22Rv1 (cell line): Measurements from ENCODE around the gene TSPAN9.

Experiments used
- H3K27ac ChIP-seq: fragments of 450-650 bp; 2 replicates; pipeline ENCODE4 v1.5.1; 2017
- CTCF ChIP-seq: fragments of 450-650 bp; IDR thresholded peaks from 2 replicates; pipeline ENCODE4 v1.5.1; 2017; ENCODE audit warnings: mild to moderate bottlenecking
- ZFX ChIP-seq: fragments of 450-650 bp; IDR thresholded peaks from 2 replicates; pipeline ENCODE4 v1.6.1; 2017; ENCODE audit warnings: antibody characterized with exemption, borderline replicate concordance

The TSPAN9 gene

GRCh38 chr12:3195337-3195736, 118.2 kb downstream of the TSPAN9 start:
- TF ChIP-seq ZFX: no peak
- no peak for TF ChIP-seq CTCF
- no peak overlapping the region for H3K27ac ChIP-seq

DNA sequence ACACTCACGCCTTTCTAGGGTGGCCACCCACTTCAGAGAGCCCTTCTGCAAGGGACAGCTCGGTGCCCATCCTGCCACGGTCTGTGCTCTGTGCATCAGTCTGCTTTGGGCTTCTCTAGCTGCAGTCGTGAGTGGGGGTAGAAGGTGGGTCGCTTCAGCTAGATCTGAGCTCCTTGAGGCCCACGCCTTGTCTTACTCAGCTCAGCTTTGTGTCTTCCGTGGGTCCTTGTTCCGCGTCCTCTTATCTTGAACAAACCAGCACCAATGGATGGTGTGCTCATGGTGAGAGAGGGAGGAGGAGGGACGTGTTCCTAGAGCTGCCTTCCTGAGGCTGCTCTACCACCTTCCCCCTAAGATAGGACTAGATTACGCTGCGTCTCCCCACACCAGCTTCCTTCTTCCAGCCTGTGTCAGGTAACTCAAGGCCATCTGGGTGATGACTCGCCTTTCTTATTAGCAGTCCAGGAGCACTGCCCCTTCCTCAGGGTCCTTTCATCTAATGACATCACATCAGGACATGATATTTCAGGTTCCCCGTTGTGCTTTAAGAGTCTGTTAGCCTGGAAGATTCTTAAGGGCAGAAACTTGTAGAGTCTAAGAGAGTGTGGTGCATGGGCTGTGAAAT, 118.8 kb downstream of the TSPAN9 start:
- no peak overlapping the region for H3K27ac ChIP-seq
- TF ChIP-seq ZFX: no peak
- TF ChIP-seq CTCF: no peak

GRCh38 chr12:3196488-3196887, 119.3 kb downstream of the TSPAN9 start:
- no peak for TF ChIP-seq CTCF
- no peak for TF ChIP-seq ZFX
- no peak overlapping the region for H3K27ac ChIP-seq

DNA sequence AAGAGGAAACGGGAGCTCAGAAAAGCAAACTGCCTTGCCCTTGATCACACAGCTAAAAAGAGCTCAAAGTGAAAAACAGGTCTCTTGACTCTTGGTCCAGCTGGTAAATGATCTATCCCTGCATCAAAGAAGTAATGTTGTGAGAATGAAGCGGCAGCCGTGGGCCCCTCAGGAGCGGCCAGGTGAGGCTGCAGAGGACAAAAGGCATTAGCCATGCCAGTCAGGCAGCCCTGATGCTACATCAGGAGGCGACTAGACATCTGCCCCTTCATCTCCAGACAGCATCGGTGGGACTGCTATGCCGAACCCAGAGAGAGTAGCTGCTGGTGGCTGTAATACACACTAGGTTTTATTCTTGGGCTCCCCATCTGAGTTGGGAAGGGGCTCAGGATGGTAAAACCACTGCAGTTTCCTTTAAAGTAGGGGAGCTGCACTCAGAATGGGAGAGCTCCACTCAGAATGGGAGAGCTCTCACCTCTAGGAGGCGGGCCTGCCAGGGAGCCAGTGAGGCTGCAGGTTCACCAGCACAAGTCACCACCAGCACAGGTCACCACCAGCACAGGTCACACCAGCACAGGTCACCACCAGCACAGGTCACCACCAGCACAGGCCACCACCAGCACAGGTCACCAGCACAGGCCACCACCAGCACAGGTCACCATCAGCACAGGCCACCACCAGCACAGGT, 120.1 kb downstream of the TSPAN9 start:
- H3K27ac ChIP-seq: no peak overlapping the region
- TF ChIP-seq ZFX (no peak), CTCF (no peak)

DNA sequence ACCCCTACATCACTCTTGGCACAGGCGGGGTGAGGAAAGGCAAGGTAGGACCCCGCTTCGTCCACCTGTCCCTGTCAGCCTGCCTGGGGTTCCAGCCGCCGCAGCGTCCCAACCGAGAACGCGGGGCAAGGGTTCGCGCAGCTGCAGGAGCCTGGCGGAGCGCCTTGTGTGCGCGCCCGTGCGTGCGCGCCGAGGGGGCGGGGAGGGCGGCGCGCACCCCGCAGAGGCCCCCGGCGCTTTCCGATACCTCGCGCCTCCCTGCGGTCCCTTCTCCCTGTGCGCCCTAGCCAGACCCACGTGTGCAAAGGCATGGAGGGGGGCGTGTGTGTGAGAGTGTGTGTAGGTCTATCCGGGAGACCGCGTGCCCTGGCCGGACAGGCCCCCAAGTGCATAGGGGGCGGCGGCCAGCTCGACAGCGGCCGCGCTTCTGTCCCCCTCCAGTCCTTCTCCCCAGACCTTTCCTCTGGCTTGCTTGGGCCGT, 122.4 kb downstream of the TSPAN9 start:
- TF ChIP-seq ZFX: no peak
- no peak overlapping the region for H3K27ac ChIP-seq

DNA sequence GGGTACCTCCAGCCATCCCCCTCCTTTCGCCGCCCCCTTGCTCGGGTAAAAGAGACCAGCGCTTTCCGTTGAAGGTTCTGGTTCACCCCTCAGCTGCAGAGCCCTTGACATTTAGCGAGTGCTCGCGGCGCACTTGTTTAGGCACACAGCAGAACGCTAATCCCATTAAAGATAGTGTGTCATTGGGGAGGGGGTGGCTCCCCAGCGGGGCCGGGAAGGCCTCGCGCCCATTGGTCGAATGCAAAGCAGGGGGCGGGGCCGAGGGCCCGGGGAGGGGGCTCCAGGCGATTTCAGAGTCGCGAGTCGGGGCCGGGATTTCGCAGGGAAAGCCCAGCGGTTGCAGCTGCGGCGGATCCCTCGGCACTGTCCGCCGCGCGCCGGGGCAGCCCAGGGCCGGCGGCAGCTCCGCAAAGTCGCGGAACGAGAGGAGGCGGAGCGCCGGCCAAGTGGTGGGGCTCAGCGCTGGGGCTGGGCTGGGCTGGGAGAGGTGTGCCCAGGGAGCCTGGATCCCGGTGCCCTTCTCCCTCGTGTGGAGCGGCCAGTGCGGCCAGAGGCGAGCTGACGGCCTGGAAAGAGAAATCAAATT, 122.9 kb downstream of the TSPAN9 start:
- no peak overlapping the region for H3K27ac ChIP-seq
- no peak for TF ChIP-seq ZFX
- TF ChIP-seq CTCF: no peak

DNA sequence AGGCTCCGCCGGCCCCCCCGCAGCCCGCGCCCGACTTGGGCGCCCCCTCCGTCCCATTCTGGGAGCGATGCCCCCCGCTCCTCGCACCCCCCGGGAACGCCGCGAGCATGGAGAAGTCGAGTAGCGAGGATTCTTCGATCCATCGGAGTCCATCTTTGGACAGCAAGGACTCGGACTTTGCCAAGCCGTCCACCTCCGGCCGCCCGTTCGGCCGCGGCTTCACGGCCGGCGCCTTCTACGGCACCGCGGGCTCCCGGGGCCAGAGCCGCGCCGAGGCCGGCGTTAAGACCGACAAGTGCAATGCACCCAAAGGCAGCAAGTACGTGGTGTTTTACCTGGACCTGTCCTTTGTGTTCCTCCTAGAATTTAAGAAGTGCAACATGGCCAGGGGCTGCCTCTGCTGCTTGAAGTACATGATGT, 123.6 kb downstream of the TSPAN9 start:
- H3K27ac ChIP-seq: no peak overlapping the region
- TF ChIP-seq CTCF: no peak
- TF ChIP-seq ZFX: no peak
